HEK293 (cell line): Measurements from ENCODE around the gene SERPINE3.

ENCODE experiments used
- CTCF ChIA-PET: fragments of 350-600 bp; formaldehyde crosslinking; extraction: SDS; loops from one replicate; lab custom pipeline; 2021; ENCODE audit warnings: antibody characterized with exemption; lab: Yijun Ruan, JAX
- POLR2A ChIA-PET: fragments of 300-600 bp; formaldehyde crosslinking; extraction: SDS; loops from one replicate; lab custom pipeline; 2020; ENCODE audit warnings: antibody characterized with exemption, inconsistent platforms; lab: Yijun Ruan, JAX
- H3K27ac ChIP-seq: fragments of 200-500 bp; sonication (Bioruptor generic); 2 replicates; pipeline ENCODE4 v1.5.1; 2014; ENCODE audit warnings: low read depth, low read length, control low read depth, inconsistent platforms; ENCODE audit errors: extremely low read depth
- H3K36me3 ChIP-seq, 2 experiments: fragments of 200-500 bp in 1 of 2; sonication (Bioruptor generic) in 1 of 2; 1 replicate in 1 of 2; 2 replicates in 1 of 2; pipeline ENCODE4 v1.5.1; 2014 to 2017; ENCODE audit warnings: inconsistent platforms in 2 of 2, low read length in 2 of 2; ENCODE audit not compliant: control insufficient read depth in 2 of 2, insufficient read depth in 1 of 2
- H3K4me1 ChIP-seq: fragments of 200-500 bp; sonication (Bioruptor generic); 2 replicates; pipeline ENCODE4 v1.5.1; 2014; ENCODE audit warnings: mild to moderate bottlenecking, low read length, inconsistent platforms; ENCODE audit not compliant: control insufficient read depth, insufficient read depth
- H3K4me3 ChIP-seq: 2 replicates; pipeline ENCODE4 v1.5.1; 2011; ENCODE audit warnings: low read depth, mild to moderate bottlenecking, control low read depth, low read length, moderate library complexity
- H3K9me3 ChIP-seq: fragments of 200-500 bp; sonication (Bioruptor generic); 2 replicates; pipeline ENCODE4 v1.5.1; 2014; ENCODE audit warnings: low read depth, low read length, inconsistent platforms; ENCODE audit not compliant: control insufficient read depth, insufficient read depth
- EGR2 ChIP-seq: fragments of 450-650 bp; formaldehyde crosslinking; IDR thresholded peaks from 2 replicates; pipeline ENCODE4 v1.5.1; 2016; ENCODE audit warnings: low read depth, missing biosample characterization, missing genetic modification characterization
- HOXC10 ChIP-seq: sonication (generic); formaldehyde crosslinking; IDR thresholded peaks from 2 replicates; pipeline ENCODE4 v1.8.1; 2023; ENCODE audit warnings: mild to moderate bottlenecking, missing genetic modification reagents
- HOXD13 ChIP-seq: sonication (generic); formaldehyde crosslinking; IDR thresholded peaks from 2 replicates; pipeline ENCODE4 v1.8.0; 2022; ENCODE audit warnings: missing genetic modification reagents, borderline replicate concordance
- KLF1 ChIP-seq: fragments of 450-650 bp; formaldehyde crosslinking; IDR thresholded peaks from 2 replicates; pipeline ENCODE4 v1.5.1; 2016; ENCODE audit warnings: missing biosample characterization, missing genetic modification characterization
- REST ChIP-seq: fragments of 450-650 bp; formaldehyde crosslinking; IDR thresholded peaks from 2 replicates; pipeline ENCODE4 v1.5.1; 2016; ENCODE audit warnings: missing biosample characterization, missing genetic modification characterization
- SP3 ChIP-seq: fragments of 450-650 bp; formaldehyde crosslinking; IDR thresholded peaks from 2 replicates; pipeline ENCODE4 v1.5.1; 2016; ENCODE audit warnings: missing biosample characterization, missing genetic modification characterization
- SP7 ChIP-seq: fragments of 450-650 bp; formaldehyde crosslinking; IDR thresholded peaks from 2 replicates; pipeline ENCODE4 v1.5.1; 2016; ENCODE audit warnings: missing biosample characterization, missing genetic modification characterization
- TCF7L2 ChIP-seq: IDR thresholded peaks from 2 replicates; pipeline ENCODE4 v1.6.1; 2011; ENCODE audit warnings: low read depth, mild to moderate bottlenecking, inconsistent platforms, low read length, moderate library complexity, borderline replicate concordance
- TRIM28 ChIP-seq: IDR thresholded peaks from 2 replicates; pipeline ENCODE4 v1.6.1; 2011; ENCODE audit warnings: low read length, control low read depth, borderline replicate concordance
- ZBTB21 ChIP-seq: fragments of 450-650 bp; formaldehyde crosslinking; IDR thresholded peaks from 2 replicates; pipeline ENCODE4 v1.5.1; 2017; ENCODE audit warnings: missing biosample characterization, missing genetic modification characterization
- ZBTB48 ChIP-seq: fragments of 450-650 bp; formaldehyde crosslinking; IDR thresholded peaks from 2 replicates; pipeline ENCODE4 v1.5.1; 2016; ENCODE audit warnings: missing biosample characterization, missing genetic modification characterization
- ZFP41 ChIP-seq: fragments of 450-650 bp; formaldehyde crosslinking; IDR thresholded peaks from 2 replicates; pipeline ENCODE4 v1.5.1; 2016; ENCODE audit warnings: missing biosample characterization, missing genetic modification characterization, borderline replicate concordance
- ZNF169 ChIP-seq: fragments of 450-650 bp; formaldehyde crosslinking; IDR thresholded peaks from 2 replicates; pipeline ENCODE4 v1.5.1; 2016; ENCODE audit warnings: missing biosample characterization, missing genetic modification characterization
- ZNF174 ChIP-seq: fragments of 450-650 bp; formaldehyde crosslinking; IDR thresholded peaks from 2 replicates; pipeline ENCODE4 v1.5.0; 2017; ENCODE audit warnings: missing biosample characterization, mild to moderate bottlenecking, missing genetic modification characterization
- ZNF549 ChIP-seq: fragments of 450-650 bp; IDR thresholded peaks from 2 replicates; pipeline ENCODE4 v1.5.1; 2018; ENCODE audit warnings: missing biosample characterization, missing genetic modification characterization, mild to moderate bottlenecking, inconsistent platforms, moderate library complexity
- ZNF558 ChIP-seq: fragments of 450-650 bp; formaldehyde crosslinking; IDR thresholded peaks from 2 replicates; pipeline ENCODE4 v1.5.1; 2016; ENCODE audit warnings: missing biosample characterization, missing genetic modification characterization
- ZNF830 ChIP-seq: fragments of 450-650 bp; IDR thresholded peaks from 2 replicates; pipeline ENCODE4 v1.5.0; 2018; ENCODE audit warnings: missing biosample characterization, missing genetic modification characterization, low read depth, mild to moderate bottlenecking, moderate library complexity
- TF ChIP-seq, protein P1 (sequence below): fragments of 450-650 bp; formaldehyde crosslinking; conservative IDR thresholded peaks from 2 replicates; pipeline ENCODE4 v1.5.1; 2016; ENCODE audit warnings: low read depth, missing biosample characterization, missing genetic modification characterization

The SERPINE3 gene

GRCh38 chr13:51322826-51323225, 16.7 kb upstream of the SERPINE3 start (continued):
- TF ChIP-seq REST (tag by site-specific recombination) = no peak
- TF ChIP-seq, protein P1, sequence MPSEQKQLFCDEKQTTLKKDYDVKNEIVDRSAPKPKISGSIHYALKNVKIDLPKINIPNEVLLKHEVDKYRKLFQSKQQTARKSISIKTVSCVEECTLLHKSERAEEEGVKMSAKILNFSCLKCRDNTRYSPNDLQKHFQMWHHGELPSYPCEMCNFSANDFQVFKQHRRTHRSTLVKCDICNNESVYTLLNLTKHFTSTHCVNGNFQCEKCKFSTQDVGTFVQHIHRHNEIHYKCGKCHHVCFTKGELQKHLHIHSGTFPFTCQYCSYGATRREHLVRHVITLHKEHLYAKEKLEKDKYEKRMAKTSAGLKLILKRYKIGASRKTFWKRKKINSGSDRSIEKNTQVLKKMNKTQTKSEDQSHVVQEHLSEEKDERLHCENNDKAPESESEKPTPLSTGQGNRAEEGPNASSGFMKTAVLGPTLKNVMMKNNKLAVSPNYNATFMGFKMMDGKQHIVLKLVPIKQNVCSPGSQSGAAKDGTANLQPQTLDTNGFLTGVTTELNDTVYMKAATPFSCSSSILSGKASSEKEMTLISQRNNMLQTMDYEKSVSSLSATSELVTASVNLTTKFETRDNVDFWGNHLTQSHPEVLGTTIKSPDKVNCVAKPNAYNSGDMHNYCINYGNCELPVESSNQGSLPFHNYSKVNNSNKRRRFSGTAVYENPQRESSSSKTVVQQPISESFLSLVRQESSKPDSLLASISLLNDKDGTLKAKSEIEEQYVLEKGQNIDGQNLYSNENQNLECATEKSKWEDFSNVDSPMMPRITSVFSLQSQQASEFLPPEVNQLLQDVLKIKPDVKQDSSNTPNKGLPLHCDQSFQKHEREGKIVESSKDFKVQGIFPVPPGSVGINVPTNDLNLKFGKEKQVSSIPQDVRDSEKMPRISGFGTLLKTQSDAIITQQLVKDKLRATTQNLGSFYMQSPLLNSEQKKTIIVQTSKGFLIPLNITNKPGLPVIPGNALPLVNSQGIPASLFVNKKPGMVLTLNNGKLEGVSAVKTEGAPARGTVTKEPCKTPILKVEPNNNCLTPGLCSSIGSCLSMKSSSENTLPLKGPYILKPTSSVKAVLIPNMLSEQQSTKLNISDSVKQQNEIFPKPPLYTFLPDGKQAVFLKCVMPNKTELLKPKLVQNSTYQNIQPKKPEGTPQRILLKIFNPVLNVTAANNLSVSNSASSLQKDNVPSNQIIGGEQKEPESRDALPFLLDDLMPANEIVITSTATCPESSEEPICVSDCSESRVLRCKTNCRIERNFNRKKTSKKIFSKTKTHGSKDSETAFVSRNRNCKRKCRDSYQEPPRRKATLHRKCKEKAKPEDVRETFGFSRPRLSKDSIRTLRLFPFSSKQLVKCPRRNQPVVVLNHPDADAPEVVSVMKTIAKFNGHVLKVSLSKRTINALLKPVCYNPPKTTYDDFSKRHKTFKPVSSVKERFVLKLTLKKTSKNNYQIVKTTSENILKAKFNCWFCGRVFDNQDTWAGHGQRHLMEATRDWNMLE = no peak
- TF ChIP-seq ZBTB48 (tag by site-specific recombination) = no peak
- no peak for TF ChIP-seq ZNF549

DNA sequence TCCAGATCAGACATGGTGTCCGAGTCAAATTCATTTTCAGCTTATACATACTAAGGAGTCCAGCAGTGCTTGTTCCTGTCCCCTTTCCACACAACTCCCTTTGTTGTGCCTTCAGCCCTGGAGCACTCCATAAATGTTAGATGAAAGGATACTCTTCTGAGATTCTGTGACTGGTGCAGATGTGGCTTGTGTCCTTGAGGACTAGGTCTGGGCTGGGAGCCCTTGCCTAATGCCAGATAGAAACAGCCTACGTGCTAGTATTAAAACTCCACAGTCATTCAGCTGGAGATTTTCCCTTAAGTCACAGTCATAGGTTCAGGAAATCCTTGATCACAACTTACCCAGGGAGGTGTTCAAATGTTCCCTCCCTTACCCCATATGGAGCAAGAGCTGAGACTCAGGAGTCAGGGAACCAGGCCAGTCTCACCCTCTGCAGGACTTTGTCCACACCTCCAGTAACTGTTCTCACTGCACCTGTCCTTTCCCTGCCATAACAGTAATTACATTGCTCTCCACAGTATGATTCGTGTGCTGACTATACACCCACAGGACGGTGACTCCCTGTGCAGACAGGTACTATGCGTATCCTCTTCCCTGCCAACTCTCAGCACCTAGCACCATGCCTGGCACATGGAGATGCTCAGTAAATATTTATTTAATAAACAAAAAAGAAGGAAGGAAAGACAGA, 15.5 kb upstream of the SERPINE3 start:
- Histone ChIP-seq H3K4me3 (no peak overlapping the region), H3K9me3 (no peaks in the 10 kb centered on the region), H3K36me3 (no peaks in the 10 kb centered on the region), H3K27ac (no peak overlapping the region), H3K4me1 (no peaks in the 10 kb centered on the region)
- ChIA-PET CTCF (no interaction called here), POLR2A (no interaction called here)
- TF ChIP-seq TRIM28 (no peak), ZNF558 (tag by site-specific recombination) (no peak), HOXC10 (no peak), EGR2 (no peak), SP3 (tag by site-specific recombination) (no peak), KLF1 (tag by site-specific recombination) (no peak), ZFP41 (tag by site-specific recombination) (no peak), ZBTB21 (tag by site-specific recombination) (no peak), SP7 (tag by site-specific recombination) (no peak), HOXD13 (CRISPR knock-in tag) (no peak), ZNF169 (tag by site-specific recombination) (no peak), TCF7L2 (no peak), ZNF830 (tag by site-specific recombination) (no peak), ZNF174 (tag by site-specific recombination) (no peak)
